Mucosa of descending colon (tissue), 3 donors: ENCODE data around the gene ZFPM1. TPM values are rescaled to one million over a fixed set of nuclear protein-coding genes. Genes with fewer than 3 reads are reported as not detected.

ENCODE experiments used
- ATAC-seq: fragments of 200-7000 bp; cut with Tn5 transposase; one replicate; pipeline ENCODE4 v1.9.1; 2020; ENCODE audit warnings: mild to moderate bottlenecking, moderate library complexity
- DNase-seq, 3 donors: peaks; one replicate each; pipeline ENCODE4 v3.0.0-alpha.2; 2020
- H3K36me3 ChIP-seq: fragments of 200-600 bp; one replicate; pipeline ENCODE4 v1.8.0; 2021; ENCODE audit warnings: low read depth, mild to moderate bottlenecking
- H3K4me1 ChIP-seq: fragments of 200-600 bp; one replicate; pipeline ENCODE4 v1.8.0; 2021; ENCODE audit warnings: low read depth, mild to moderate bottlenecking
- H3K4me3 ChIP-seq: fragments of 200-600 bp; one replicate; pipeline ENCODE4 v1.8.0; 2021; ENCODE audit warnings: mild to moderate bottlenecking
- H3K9me3 ChIP-seq: fragments of 200-600 bp; one replicate; pipeline ENCODE4 v1.8.0; 2021; ENCODE audit warnings: mild to moderate bottlenecking
- CTCF ChIP-seq: fragments of 200-600 bp; IDR thresholded peaks from one replicate; pipeline ENCODE4 v1.8.0; 2022; ENCODE audit warnings: antibody characterized with exemption, mild to moderate bottlenecking
- intact Hi-C, 2 donors: fragments of 100-400 bp; cut with DNase I in 1 of 2; cut with micrococcal nuclease in 1 of 2; formaldehyde crosslinking; loops; one replicate each; pipeline versions ENCODE4 v1.11.0 to v1.11.1; 2022; cut with DNase I, micrococcal nuclease
- total RNA-seq, 3 donors: library from RNA; stranded (reverse); fragmentation: NEBNext Ultra II Directional in 2 of 3; extraction: Animal tissue kit (Norgen Biotek cat#: 25700) in 2 of 3; gene quantifications; one replicate each; pipeline versions ENCODE4 v1.2.1 to v1.2.4, GENCODE V29; 2021 to 2023
- donor health status: DM: no; HTN: no; CAD: no; lungs with moderate emphysema.
- donor health status: DM: no; HTN: no; CAD: no.
- donor health status: DM: no; HTN: yes; CAD: no.

Gene ZFPM1
- total RNA-seq, 3 donors from 2014 or later = 5.2 to 10.3 (median 7.2) TPM

DNA sequence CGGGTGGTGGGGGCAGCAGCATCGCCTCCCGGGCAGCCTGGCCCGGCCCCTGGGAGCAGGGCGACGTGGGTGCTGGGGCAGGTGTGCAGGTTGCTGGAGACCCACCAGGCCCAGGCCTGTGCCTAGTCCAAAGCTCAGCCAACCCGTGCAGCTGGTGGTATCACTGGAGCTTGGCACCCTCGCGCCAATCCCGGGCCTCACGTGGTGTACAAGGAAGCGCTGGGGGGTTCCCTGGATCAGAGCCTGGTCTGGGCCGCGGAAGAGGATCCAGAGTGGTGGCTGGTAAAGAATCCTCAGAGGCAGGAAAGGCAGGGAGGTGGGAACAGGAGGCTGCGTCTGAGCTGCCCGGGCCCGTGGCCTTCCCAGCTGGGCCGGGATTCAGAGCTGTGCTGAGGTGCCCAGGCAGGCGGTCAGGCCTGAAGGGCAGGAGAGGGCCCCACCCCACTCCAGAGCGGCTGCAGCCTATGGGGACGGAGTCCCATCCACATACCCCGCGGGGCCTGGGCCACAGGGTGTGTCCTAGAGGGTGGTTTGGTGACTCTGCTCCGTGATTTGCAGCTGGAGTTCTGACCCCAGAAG, 36.2 kb downstream of the ZFPM1 start:
- peaks cover 14% of the 10 kb centered on the region for H3K4me1 ChIP-seq
- DNase-seq (peak in 2 of 3 donors; percentile 52 to 54), ATAC-seq (peak; percentile 7)
- no peaks in the 10 kb centered on the region for H3K36me3 ChIP-seq
- H3K9me3 ChIP-seq = no peaks in the 10 kb centered on the region
- intact Hi-C loops = no loop called here
- no peak overlapping the region for H3K4me3 ChIP-seq
- no peak for TF ChIP-seq CTCF

DNA sequence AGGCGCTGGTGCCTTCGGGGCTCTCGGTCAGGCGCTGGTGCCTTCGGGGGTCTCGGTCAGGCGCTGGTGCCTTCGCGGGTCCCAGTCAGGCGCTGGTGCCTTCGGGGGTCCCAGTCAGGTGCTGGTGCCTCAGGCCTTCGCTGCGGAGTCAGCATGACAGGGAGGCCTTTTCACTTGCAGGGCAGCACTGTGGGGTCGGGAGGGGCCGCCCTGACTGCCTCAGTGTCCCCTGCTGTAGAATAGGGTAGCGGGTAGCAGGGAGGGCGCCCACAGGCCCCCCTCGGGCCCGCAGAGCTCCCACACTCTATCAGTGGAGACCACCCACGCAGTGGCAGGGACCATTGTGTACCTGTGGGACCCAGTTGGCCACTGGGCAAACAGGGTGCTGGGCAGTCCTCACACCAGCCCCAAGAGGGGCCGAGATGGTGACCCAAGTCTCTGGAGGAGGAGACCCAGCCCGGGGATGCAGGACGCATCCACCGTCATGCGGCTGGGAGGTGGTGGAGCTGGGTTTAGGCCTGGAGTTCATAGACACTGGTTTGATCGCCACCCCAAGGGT, 38.0 kb downstream of the ZFPM1 start:
- Histone ChIP-seq H3K4me1 (peaks cover 14% of the 10 kb centered on the region), H3K4me3 (no peak overlapping the region), H3K9me3 (no peaks in the 10 kb centered on the region), H3K36me3 (no peaks in the 10 kb centered on the region)
- DNase-seq = no peak
- intact Hi-C loops = no loop called here
- no peak for ATAC-seq
- no peak for TF ChIP-seq CTCF

DNA sequence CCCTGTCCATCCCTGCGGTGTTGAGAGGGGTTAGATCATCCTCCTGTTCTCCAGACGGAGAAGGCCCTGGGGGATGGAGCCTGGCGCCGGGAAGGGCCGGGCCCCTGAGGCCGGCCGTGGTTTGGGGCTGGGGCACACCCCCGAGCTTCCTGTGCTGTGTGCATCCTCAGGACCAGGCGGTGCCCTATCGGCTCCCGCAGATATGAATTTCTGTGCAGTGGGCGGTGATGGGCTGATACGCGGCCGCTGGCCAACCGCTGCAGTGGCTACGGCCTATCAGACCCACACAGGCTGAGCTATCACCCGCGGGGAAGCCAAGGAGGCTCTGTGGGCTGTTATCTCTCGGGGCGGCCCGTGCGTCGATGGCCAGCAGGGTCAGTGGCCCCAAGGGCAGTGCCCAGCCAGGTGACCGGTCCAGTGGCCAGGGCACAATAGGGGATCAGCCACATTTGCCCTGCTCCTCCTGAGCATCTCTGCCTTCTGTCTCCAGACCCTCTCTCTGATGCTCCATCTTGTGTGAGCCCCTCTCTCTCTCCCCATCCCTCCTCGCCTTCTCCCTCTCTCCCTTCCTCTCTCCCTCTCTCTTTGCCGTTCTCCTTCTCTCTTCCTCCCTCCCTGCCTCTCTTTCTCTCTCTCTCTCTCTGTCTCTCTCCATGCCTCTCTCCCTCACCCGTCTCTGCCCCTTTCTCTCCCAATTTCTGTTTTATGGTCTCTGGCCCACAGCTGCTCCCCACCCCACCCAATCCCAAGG, 38.7 kb downstream of the ZFPM1 start:
- no peaks in the 10 kb centered on the region for H3K36me3 ChIP-seq
- H3K4me1 ChIP-seq = peaks cover 14% of the 10 kb centered on the region
- DNase-seq (no peak), ATAC-seq (no peak)
- H3K4me3 ChIP-seq = no peak overlapping the region
- intact Hi-C loops = no loop called here
- no peaks in the 10 kb centered on the region for H3K9me3 ChIP-seq
- TF ChIP-seq CTCF = no peak

DNA sequence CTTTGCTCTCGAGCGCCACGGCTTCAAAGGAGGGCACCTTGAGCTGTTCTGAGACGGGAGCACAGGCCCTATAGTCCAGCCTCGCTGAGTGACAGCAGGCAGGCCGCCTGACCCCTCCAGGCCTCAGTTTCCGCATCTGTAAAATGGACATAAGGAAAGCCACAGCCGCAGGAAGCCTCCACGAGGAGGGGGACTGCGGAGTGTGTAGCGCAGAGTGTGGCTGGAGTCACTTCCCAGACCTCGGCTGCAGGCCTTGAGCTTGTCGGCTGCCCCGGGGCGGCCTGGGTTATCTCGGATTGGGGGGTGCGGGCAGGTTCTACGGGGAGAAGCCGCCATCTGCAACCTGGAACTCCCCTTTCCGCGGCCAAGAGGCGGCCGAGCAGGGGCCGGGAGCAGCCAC, 40.8 kb downstream of the ZFPM1 start:
- Histone ChIP-seq H3K36me3 (no peaks in the 10 kb centered on the region), H3K4me3 (no peak overlapping the region), H3K9me3 (no peaks in the 10 kb centered on the region), H3K4me1 (peaks cover 3% of the 10 kb centered on the region)
- TF ChIP-seq CTCF = no peak
- DNase-seq (no peak), ATAC-seq (no peak)
- intact Hi-C loops = no loop called here

DNA sequence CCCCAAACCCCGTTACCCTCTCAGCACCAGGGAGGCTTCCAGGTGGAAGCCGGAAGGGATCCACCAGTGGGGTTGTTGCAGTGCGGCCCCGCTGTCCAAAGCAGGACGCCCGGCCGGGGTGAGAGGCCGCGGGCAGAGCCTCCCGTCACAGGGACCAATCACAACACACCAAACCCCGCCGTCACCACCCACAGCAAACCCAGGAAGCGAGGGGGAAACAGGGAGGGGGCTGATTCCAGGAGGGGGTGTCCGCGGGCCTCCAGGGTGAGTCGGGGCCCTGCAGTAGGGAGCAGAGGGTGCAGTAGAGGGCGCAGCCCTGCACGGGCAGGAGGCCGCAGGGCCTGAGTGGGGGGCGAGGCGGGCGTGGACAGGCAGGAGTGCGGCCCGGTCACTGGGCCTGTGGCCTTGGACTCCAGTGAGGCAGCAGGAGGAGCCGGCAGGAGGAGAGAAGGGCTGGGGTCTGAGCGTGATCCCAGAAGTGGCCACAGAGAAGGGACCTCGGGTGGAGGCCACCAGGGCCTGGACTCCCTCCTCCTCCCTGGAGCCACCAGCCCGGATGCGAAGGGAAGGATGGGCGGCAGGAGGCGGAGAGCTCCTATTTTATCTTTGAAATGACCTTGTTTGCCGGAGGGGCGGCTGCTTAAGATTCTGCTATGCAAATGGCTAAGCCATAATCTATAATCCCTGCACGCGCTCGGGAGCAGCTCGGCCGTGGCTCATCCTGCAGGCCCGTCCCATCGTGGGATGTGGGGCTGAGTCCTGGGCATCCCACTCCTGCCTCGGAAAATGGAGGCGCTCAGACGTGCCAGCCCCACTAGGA, 41.5 kb downstream of the ZFPM1 start:
- intact Hi-C loops = no loop called here
- Histone ChIP-seq H3K9me3 (no peaks in the 10 kb centered on the region), H3K4me1 (no peaks in the 10 kb centered on the region), H3K4me3 (no peak overlapping the region), H3K36me3 (no peaks in the 10 kb centered on the region)
- DNase-seq (no peak), ATAC-seq (no peak)
- TF ChIP-seq CTCF = no peak
